PFSK-1 (cell line): ENCODE data around the gene LTC4S.

Experiments used
- POLR2AphosphoS5 ChIP-seq: IDR thresholded peaks from 2 replicates; pipeline ENCODE4 v1.6.1; 2012; ENCODE audit warnings: low read depth, mild to moderate bottlenecking, control low read depth, low read length, moderate library complexity
- SIN3A ChIP-seq: IDR thresholded peaks from 2 replicates; pipeline ENCODE4 v1.6.1; 2012; ENCODE audit warnings: mild to moderate bottlenecking, low read length, moderate library complexity, borderline replicate concordance; ENCODE audit not compliant: insufficient read depth
- TAF1 ChIP-seq: IDR thresholded peaks from 2 replicates; pipeline ENCODE4 v1.6.1; 2012; ENCODE audit warnings: low read length, control low read depth, borderline replicate concordance; ENCODE audit not compliant: insufficient read depth

DNA sequence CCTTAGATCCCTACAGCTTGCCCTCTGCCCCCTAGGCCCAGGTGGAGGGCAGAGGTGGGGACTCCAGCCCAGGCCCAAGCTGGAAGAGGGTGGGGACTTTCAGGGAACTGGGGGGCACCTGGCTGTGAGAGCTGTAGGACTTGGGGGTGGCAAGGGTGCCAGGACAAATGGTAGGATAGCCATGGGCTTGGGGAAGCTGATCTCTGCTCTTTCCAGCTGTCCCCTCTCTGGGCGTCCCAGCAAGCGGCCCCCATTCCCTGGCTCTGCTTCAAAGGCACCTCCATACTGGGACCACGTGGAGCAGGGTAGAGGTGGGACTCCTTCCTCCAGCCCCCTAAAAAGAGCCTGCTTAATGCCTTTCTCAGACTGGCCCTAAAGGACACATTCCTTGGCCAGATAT, 385 bp downstream of the LTC4S start:
- TF ChIP-seq TAF1 = no peak
- no peak for TF ChIP-seq POLR2AphosphoS5
- no peak for TF ChIP-seq SIN3A
